Islet precursor cell (in vitro differentiated cells): ENCODE measurements around the gene SLC5A11.
"Not testable (repeated sequence)": the region's sequence is repeated elsewhere in the genome, so short reads cannot be mapped to it uniquely, and the experiment has no call there.

ENCODE experiments used
- DNase-seq: peaks from one replicate; pipeline ENCODE4 v3.0.0-alpha.2; 2018

The SLC5A11 gene, protein sequence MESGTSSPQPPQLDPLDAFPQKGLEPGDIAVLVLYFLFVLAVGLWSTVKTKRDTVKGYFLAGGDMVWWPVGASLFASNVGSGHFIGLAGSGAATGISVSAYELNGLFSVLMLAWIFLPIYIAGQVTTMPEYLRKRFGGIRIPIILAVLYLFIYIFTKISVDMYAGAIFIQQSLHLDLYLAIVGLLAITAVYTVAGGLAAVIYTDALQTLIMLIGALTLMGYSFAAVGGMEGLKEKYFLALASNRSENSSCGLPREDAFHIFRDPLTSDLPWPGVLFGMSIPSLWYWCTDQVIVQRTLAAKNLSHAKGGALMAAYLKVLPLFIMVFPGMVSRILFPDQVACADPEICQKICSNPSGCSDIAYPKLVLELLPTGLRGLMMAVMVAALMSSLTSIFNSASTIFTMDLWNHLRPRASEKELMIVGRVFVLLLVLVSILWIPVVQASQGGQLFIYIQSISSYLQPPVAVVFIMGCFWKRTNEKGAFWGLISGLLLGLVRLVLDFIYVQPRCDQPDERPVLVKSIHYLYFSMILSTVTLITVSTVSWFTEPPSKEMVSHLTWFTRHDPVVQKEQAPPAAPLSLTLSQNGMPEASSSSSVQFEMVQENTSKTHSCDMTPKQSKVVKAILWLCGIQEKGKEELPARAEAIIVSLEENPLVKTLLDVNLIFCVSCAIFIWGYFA

GRCh38 chr16:24845726-24846547 lies at the start of gene SLC5A11:
SLC5A11 (plus strand) TSS chr16:24845963; CDS start chr16:24858644, 12,681 bp downstream.
- no peak for DNase-seq

- DNase-seq: peak; percentile 84
Observed at GRCh38 chr16:24800586-24800985, 45.2 kb upstream of the SLC5A11 start.

GRCh38 chr16:24801761-24802302 lies 43.9 kb upstream of the SLC5A11 start:
- DNase-seq: no peak

DNA sequence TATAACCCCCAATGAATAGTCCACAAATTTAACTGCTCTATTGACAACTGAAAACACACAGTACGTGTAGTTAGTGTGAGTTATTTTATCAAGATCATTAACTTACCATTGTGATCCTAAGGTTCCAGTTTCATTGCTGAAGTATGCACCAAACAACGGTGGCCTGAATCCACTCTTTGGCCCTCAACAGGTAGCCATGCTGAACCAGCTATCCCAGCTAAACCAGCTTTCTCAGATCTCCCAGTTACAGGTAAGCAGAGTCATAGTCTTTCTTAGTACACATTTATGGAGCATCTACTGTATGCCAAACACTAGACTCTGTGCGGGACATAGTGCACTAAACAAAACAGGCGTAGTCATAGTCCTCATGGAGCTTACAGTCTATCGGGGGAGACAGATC lies 40.3 kb upstream of the SLC5A11 start:
- DNase-seq: no peak

DNA sequence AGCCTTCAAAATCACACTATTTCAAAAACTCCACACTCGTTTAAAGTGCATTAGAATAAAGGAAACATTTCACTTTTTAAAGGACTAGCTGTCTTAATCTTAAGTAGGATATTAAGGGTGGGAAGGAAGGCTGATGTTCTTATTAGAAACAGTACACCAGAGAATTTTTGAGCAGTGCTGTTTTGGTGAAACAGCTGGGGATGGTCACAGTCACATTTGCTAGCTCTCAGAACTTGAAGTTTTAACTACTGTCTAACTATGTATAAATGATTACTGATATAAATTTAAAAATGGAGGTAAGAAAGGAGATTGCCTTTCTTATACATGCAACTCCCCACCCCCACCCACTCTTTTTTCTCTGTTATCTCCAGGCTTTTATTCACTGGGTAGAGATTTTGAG lies 38.5 kb upstream of the SLC5A11 start:
- DNase-seq: no peak

DNA sequence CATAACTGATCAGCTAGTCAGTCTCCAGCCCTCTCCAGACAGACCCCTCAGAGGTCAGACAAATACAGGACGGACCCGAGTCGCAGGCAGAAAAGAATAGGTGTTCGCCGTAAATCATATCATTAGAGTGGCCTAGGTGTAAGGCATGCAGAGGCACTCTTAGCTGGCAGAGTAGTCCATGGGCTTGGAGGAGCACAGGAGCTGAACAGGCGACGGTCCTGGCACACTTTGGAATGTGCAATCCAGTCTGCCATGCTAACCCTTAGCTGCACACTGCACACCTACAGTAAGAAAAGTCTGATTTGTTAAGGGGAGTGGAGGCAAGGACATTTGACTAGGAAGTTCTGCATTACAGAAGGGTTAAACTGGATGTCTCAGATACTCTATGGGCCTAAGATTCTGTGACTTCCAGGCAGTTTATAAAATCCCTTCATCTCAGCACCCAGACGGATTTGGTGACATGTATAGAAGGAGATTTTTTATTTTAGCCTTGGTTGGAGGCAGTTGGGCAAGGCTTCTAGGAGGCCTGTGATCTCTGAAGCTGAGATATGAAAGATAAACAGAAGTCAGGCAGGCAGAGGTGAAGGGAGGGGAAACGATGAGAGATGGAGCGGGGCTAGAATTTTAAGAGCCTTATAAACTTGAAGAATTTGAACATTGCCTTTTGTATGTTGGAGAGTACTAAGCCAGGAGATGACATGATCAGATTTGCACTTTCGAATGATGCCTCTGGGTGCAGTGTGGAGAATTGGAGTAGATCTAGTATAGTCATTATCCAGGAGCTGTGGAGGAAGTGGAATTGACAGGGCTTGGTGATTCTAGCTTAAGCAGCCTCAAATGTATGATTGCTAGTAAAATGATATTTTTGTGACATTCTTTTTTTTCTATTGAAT lies 34.6 kb upstream of the SLC5A11 start:
- no peak for DNase-seq

- not testable (repeated sequence) for DNase-seq
Observed at GRCh38 chr16:24812813-24813212, 33.0 kb upstream of the SLC5A11 start.

- DNase-seq: no peak
Observed at GRCh38 chr16:24815021-24815420, 30.7 kb upstream of the SLC5A11 start.

DNA sequence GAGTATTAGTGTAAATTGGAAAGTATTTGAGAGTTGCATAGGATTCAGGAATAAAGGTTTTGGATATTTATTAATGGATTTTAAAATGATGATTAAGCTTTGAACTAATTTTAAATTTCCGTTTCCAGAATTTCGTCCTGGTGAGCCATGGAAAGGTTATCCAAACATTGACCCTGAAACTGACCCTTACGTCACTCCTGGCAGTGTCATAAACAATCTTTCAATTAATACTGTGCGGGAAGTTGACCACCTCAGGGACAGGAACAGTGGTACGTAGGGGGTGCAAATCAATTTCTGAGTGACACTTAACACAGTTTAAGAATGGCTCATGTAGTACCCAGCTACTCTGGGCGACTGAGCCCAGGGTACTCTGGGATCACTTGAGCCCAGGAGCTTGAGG lies 29.1 kb upstream of the SLC5A11 start:
- DNase-seq: no peak

DNA sequence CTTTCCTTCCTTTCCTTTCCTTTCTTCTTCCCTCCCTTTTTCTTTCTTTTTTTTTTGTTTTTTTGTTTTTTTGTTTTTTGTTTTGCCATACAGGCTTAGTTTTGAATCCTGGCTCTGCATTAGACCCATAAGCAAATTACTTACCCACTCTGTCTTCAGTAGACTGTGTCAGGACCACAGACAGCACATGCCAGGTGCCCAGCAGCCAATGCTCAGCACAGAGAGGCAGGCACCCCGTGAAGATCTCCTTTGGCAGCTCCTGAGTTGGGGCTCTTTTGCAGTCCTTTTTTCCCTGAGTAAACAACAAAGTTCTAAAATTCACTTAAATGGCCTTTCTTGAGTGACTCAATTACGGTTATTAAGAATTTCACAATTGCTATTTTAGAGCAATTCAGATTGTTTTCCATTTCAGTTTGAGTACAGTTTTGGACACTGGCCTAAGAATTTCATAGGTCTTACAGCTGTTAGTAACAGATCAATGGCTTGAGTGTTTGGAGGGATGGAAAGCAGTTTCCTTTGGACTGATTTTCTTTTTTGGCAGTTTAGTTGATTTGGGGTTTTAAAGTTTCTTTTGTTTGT lies 26.2 kb upstream of the SLC5A11 start:
- DNase-seq: no peak

DNA sequence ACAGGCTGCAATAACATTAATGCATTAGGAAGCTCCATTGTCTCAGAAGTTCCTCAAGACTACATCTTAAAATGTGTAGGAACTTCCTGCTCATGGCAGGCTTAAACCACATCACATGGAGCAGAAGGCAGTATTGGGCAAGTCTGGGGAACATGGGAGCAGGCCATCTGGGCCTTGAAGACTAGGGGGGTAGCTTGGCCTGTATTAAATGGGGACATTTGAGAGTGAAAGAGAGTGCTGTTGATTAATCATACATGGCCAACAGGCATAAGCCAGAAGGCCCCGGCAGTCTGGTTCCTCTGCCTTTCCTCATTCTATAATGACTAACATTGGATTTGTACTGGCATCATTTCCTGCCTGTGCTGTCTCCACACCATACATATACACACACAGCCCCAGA lies 25.2 kb upstream of the SLC5A11 start:
- no peak for DNase-seq

- no peak for DNase-seq
Observed at GRCh38 chr16:24821129-24821528, 24.6 kb upstream of the SLC5A11 start.

GRCh38 chr16:24822542-24822941 lies 23.2 kb upstream of the SLC5A11 start:
- DNase-seq: no peak

DNA sequence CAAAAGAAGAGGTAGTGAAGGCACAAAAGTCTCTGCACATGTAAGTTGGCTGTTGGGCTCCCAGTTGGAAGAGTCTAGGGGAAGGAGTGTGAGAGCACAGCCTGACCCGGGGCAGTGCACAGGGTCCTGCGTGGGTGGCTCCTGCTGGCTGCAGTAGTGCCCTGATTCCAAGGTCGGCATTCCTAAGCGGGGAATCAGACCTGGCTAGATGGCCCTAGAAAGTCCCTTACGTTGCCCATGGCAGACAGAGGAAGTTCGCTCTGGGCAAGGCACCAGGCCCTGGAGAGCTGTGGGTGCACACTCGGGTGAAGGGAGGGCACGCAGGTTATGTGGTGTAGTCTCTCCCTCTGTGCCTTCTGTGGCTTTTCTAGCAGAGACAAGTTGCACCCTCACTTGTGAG lies 22.8 kb upstream of the SLC5A11 start:
- no peak for DNase-seq

GRCh38 chr16:24825696-24826095 lies 20.1 kb upstream of the SLC5A11 start:
- DNase-seq: no peak

DNA sequence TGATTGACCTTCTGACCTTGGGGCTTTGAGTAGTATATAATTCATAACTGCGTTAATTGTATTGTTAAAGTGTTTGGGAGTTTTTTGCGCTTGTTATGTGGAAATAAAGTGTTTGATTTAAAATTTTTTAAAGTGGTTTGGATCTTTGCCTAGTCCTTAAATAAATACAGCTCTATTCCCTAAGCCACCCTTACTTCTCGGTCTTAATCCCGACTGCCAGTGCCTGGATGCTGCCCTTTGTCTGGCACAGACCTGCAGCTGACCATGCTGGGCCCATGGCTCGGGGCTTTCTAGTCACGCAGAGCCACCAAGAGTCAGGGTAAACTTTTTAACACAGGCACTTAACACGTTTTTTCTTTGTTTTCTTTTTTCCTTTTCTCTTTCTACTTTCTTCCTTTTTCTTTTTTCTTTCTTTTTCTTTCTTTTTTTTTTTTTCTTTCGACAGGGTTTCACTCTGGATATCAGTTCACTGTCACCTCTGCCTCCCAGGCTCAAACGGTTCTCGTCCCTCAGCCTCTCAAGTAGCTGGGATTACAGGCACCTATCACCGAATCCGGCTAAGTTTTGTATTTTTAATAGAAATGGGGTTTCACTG lies 19.6 kb upstream of the SLC5A11 start:
- DNase-seq: no peak

DNA sequence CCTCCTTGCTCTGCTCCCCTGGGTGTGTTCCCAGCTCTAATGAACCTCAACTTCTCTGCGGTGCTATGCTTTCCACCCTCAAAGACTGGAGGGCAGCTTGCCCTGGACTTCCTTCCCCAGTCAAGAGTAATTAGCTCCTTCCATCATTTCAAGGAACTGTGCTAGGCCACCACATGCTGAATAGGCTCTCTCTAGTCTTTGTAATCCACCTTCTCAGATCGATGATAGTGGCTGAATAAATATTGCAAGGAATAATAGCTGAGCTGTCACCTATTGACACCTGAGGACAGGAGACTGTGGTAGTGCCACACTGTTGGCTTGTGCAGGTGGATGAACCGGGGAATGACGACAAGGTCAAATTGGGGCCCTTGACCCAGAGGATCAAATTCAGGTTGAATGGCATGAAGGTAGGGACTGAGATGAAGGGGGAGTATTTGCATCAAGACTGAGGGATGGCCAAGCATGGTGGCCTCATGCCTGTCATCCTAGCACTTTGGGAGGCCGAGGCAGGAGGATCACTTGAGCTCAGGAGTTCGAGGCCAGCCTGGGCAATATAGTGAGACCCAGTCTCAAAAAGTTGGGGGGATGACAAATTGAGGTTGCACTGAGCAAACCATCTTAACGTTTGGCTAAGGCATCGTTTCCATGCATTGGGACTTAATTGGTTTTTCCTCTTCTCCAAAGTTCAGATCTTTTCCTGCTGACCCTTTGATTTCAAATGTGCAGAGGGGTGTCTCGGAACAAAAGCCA lies 18.8 kb upstream of the SLC5A11 start:
- DNase-seq: no peak

GRCh38 chr16:24829153-24829552 lies 16.6 kb upstream of the SLC5A11 start:
- DNase-seq: no peak

- no peak for DNase-seq
Observed at GRCh38 chr16:24833352-24833751, 12.4 kb upstream of the SLC5A11 start.
